ENCODE data around the gene FBLN2.

FBLN2 gene

GRCh38 chr3:13596426-13597205 is 47.7 kb downstream of the FBLN2 start:
- DNase-seq (ENCODE audit: low read depth in 2 of 2), result no peak
- H3K4me3 ChIP-seq (replicated peaks in 1 of 2; ENCODE audit: low read depth in 2 of 2, low read length in 2 of 2), result no peak overlapping the region
- no peak for TF ChIP-seq CTCF (IDR thresholded peaks at IDR 0.05; ENCODE audit: low read depth, low read length)

GRCh38 chr3:13597661-13598060 is 48.7 kb downstream of the FBLN2 start:
- no peak for TF ChIP-seq CTCF (IDR thresholded peaks at IDR 0.05; ENCODE audit: low read depth, low read length)
- DNase-seq (ENCODE audit: low read depth in 2 of 2), result no peak
- no peak overlapping the region for H3K4me3 ChIP-seq (replicated peaks in 1 of 2; ENCODE audit: low read depth in 2 of 2, low read length in 2 of 2)

GRCh38 chr3:13598201-13598600 is 49.3 kb downstream of the FBLN2 start:
- no peak for TF ChIP-seq CTCF (IDR thresholded peaks at IDR 0.05; ENCODE audit: low read depth, low read length)
- DNase-seq (ENCODE audit: low read depth in 2 of 2), result no peak

DNA sequence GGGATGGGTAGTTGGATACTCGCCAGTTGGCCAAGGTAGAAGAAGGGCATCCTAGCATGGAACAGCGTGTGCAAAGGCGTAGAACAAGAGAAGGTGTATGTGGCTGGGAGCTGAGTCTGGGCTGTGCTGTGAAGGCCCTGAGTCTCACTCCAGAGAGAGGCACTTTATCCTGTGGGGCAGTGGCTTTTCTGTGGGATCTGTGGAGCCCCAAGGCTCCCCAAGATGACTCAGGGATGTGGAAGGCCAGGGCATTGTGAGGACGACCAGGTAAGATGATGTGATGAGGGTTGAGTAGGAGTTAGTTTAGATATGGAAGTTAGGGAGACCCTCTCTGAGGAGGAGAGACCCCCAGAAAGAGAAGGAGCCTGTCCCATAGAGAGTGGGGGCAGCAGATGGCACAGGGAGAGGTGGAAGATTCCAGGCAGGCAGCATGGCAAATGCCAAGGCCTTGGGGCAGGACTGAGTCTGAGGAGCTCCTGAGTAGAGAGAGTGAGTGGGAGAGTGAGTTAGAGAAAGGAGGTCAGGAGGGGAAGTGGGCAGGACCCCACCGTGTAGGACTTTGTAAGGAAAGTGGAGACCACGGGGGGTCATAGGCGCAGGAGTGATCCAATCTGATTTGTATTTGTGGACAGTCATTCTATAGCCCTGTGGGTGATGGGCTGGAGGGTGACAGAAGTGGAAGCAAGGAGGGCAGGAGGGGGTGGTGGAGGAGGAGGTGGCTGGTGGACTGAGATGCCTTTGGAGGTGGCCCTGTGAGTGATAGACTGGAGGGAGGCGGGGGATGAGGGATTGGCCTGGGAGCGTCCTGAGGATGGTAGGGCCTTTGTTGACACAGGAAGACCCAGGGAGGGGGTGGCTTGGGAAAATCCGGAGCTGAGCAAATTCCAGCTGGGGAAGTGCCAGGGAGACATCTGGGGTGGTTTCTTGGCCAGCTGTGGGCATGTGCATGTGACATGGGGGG is 50.3 kb downstream of the FBLN2 start:
- no peak overlapping the region for H3K4me3 ChIP-seq (replicated peaks in 1 of 2; ENCODE audit: low read depth in 2 of 2, low read length in 2 of 2)
- TF ChIP-seq CTCF (IDR thresholded peaks at IDR 0.05; ENCODE audit: low read depth, low read length), result no peak

More at GRCh38 chr3:13598201-13598600, 49.3 kb downstream of the FBLN2 start:
- H3K4me3 ChIP-seq (replicated peaks in 1 of 2; ENCODE audit: low read depth in 2 of 2, low read length in 2 of 2), result no peak overlapping the region

DNA sequence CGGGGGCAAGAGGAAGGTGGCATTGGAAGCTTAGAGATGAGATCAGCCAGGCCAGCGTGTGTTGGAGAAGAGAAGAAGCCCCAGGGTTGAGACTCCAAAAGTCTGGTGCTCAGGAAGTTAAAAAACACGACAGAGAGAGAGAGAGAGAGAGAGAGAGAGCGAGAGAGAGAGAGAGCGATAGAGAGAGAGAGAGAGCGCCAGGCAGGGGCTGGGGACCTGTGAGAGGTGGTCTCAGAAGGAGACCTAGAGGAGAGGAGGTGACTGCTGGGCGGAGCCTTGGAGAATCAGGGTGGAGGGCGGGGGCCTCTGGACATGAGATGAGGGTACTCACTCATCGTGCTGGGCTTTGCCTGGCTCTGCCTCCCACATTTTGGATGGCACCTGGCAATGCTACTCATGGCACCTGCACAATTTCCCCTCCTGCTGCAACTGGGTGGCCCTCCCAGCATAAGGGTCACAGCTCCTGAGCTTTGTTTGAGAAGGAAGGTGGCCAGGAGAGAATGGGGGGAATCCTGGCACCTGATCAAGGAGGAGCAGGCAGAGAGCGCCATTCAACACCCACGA is 51.0 kb downstream of the FBLN2 start:
- no peak overlapping the region for H3K4me3 ChIP-seq (replicated peaks in 1 of 2; ENCODE audit: low read depth in 2 of 2, low read length in 2 of 2)
- TF ChIP-seq CTCF (IDR thresholded peaks at IDR 0.05; ENCODE audit: low read depth, low read length), result no peak
- no peak for DNase-seq (ENCODE audit: low read depth in 2 of 2)

More for the DNA sequence above, 50.3 kb downstream of the FBLN2 start:
- peak in 1 of 2 donors; percentile 58 for DNase-seq (ENCODE audit: low read depth in 2 of 2)

- DNase-seq (ENCODE audit: low read depth in 2 of 2), result peak; percentile 33 to 79
- no peak for TF ChIP-seq CTCF (IDR thresholded peaks at IDR 0.05; ENCODE audit: low read depth, low read length)
- H3K4me3 ChIP-seq (replicated peaks in 1 of 2; ENCODE audit: low read depth in 2 of 2, low read length in 2 of 2), result no peak overlapping the region
Measured at GRCh38 chr3:13600950-13601691, 52.2 kb downstream of the FBLN2 start.

Data from cardiac fibroblast (primary cell).